Mucosa of descending colon (tissue), 3 donors: ENCODE data around the gene STIL. TPM values are rescaled to one million over a fixed set of nuclear protein-coding genes. Genes with fewer than 3 reads are reported as not detected.

Experiments used
- ATAC-seq: fragments of 200-7000 bp; cut with Tn5 transposase; one replicate; pipeline ENCODE4 v1.9.1; 2020; ENCODE audit warnings: mild to moderate bottlenecking, moderate library complexity
- DNase-seq, 3 donors: peaks; one replicate each; pipeline ENCODE4 v3.0.0-alpha.2; 2020
- H3K36me3 ChIP-seq: fragments of 200-600 bp; one replicate; pipeline ENCODE4 v1.8.0; 2021; ENCODE audit warnings: low read depth, mild to moderate bottlenecking
- H3K4me1 ChIP-seq: fragments of 200-600 bp; one replicate; pipeline ENCODE4 v1.8.0; 2021; ENCODE audit warnings: low read depth, mild to moderate bottlenecking
- H3K4me3 ChIP-seq: fragments of 200-600 bp; one replicate; pipeline ENCODE4 v1.8.0; 2021; ENCODE audit warnings: mild to moderate bottlenecking
- H3K9me3 ChIP-seq: fragments of 200-600 bp; one replicate; pipeline ENCODE4 v1.8.0; 2021; ENCODE audit warnings: mild to moderate bottlenecking
- CTCF ChIP-seq: fragments of 200-600 bp; IDR thresholded peaks from one replicate; pipeline ENCODE4 v1.8.0; 2022; ENCODE audit warnings: antibody characterized with exemption, mild to moderate bottlenecking
- intact Hi-C, 2 donors: fragments of 100-400 bp; cut with DNase I in 1 of 2; cut with micrococcal nuclease in 1 of 2; formaldehyde crosslinking; loops; one replicate each; pipeline versions ENCODE4 v1.11.0 to v1.11.1; 2022; cut with DNase I, micrococcal nuclease
- total RNA-seq, 3 donors: library from RNA; stranded (reverse); fragmentation: NEBNext Ultra II Directional in 2 of 3; extraction: Animal tissue kit (Norgen Biotek cat#: 25700) in 2 of 3; gene quantifications; one replicate each; pipeline versions ENCODE4 v1.2.1 to v1.2.4, GENCODE V29; 2021 to 2023
- donor health status: DM: no; HTN: no; CAD: no; lungs with moderate emphysema.
- donor health status: DM: no; HTN: no; CAD: no.
- donor health status: DM: no; HTN: yes; CAD: no.

Gene STIL
- total RNA-seq, 3 donors from 2014 or later: 4.8 to 13.1 (median 9.6) TPM

GRCh38 chr1:47227341-47228232 lies 86.4 kb downstream of the STIL start:
- no peaks in the 10 kb centered on the region for H3K36me3 ChIP-seq
- peaks cover 11% of the 10 kb centered on the region for H3K4me1 ChIP-seq

GRCh38 chr1:47226839-47227215 lies 87.1 kb downstream of the STIL start:
- peaks cover 10% of the 10 kb centered on the region for H3K4me1 ChIP-seq
- ATAC-seq (no peak), DNase-seq (no peak)
- no peaks in the 10 kb centered on the region for H3K36me3 ChIP-seq
- H3K9me3 ChIP-seq: no peaks in the 10 kb centered on the region
- no peak for TF ChIP-seq CTCF
- intact Hi-C loops: no loop called here
- H3K4me3 ChIP-seq: no peak overlapping the region

More at GRCh38 chr1:47227341-47228232, 86.4 kb downstream of the STIL start:
- intact Hi-C loops: no loop called here
- no peak for ATAC-seq
- no peak for TF ChIP-seq CTCF
- H3K4me3 ChIP-seq: no peak overlapping the region
- no peaks in the 10 kb centered on the region for H3K9me3 ChIP-seq
- DNase-seq: no peak

- no peak for TF ChIP-seq CTCF
- DNase-seq (no peak), ATAC-seq (no peak)
- intact Hi-C loops: no loop called here
- Histone ChIP-seq H3K36me3 (no peaks in the 10 kb centered on the region), H3K9me3 (no peaks in the 10 kb centered on the region), H3K4me1 (peaks cover 5% of the 10 kb centered on the region), H3K4me3 (no peak overlapping the region)
Observed at GRCh38 chr1:47226121-47226838, 87.7 kb downstream of the STIL start.

GRCh38 chr1:47225430-47226100 lies 88.4 kb downstream of the STIL start:
- intact Hi-C loops: no loop called here
- Histone ChIP-seq H3K36me3 (no peaks in the 10 kb centered on the region), H3K9me3 (no peaks in the 10 kb centered on the region), H3K4me1 (no peaks in the 10 kb centered on the region), H3K4me3 (no peak overlapping the region)
- DNase-seq: no peak
- TF ChIP-seq CTCF: no peak
- peak; percentile 33 for ATAC-seq

GRCh38 chr1:47224676-47225399 lies 89.1 kb downstream of the STIL start:
- no peak for TF ChIP-seq CTCF
- no peaks in the 10 kb centered on the region for H3K9me3 ChIP-seq
- no peak for DNase-seq
- H3K4me3 ChIP-seq: no peak overlapping the region
- no peaks in the 10 kb centered on the region for H3K36me3 ChIP-seq
- peak; percentile 26 for ATAC-seq
- intact Hi-C loops: no loop called here
- H3K4me1 ChIP-seq: no peaks in the 10 kb centered on the region
